Measurements from ENCODE around the gene CORO6. TPM values are rescaled to one million over a fixed set of nuclear protein-coding genes. Genes with fewer than 3 reads are reported as not detected.

Gene CORO6
- total and polyA plus RNA-seq, 2 donors (not counting 1 experiment from before 2014, with no cell fraction given), result 1.4 to 4.0 TPM

- H3K4me2 ChIP-seq (replicated peaks; ENCODE audit: low read depth, low read length, poor library complexity, severe bottlenecking), result no peak overlapping the region
- H3K36me3 ChIP-seq (replicated peaks in 1 of 2; ENCODE audit: control extremely low read depth in 1 of 2, control insufficient read depth in 1 of 2, extremely low read depth in 1 of 2, insufficient read depth in 2 of 2, low read length in 1 of 2), result peaks cover 29 to 48% of the 10 kb centered on the region in 2 experiments
- 84% methylated on average over 3 of the region's 7 CpGs for WGBS (ENCODE audit: insufficient coverage)
- Mint-ChIP-seq H3K27ac (peak overlapping the region; percentile 65), H3K4me3 (no peak overlapping the region), H3K9me3 (ENCODE audit: insufficient read depth) (no peaks in the 10 kb centered on the region), H3K27me3 (no peaks in the 10 kb centered on the region), H3K4me1 (peaks cover 32% of the 10 kb centered on the region)
- no peak for DNase-seq
- H3K27ac ChIP-seq (ENCODE audit: low read length in 2 of 2), result peak overlapping the region in 1 of 2 donors; percentile 64
- peaks cover 15 to 19% of the 10 kb centered on the region in 2 donors for H3K4me1 ChIP-seq (ENCODE audit: control insufficient read depth in 2 of 2, insufficient read depth in 2 of 2, low read length in 2 of 2)
- H3K9ac ChIP-seq (ENCODE audit: low read length), result no peak overlapping the region
- POLR2A ChIA-PET, result interaction anchor here (0.8 kb wide), 1 partner anchor 74 kb away, joined by 7 read pairs; no protein-coding TSS in a partner anchor
- no peaks in the 10 kb centered on the region for H3K27me3 ChIP-seq (replicated peaks in 1 of 4; ENCODE audit: control extremely low read depth in 1 of 4, control insufficient read depth in 3 of 4, insufficient read depth in 4 of 4, low read length in 3 of 4)
- CTCF ChIA-PET, result interaction anchor here (0.6 to 11.9 kb wide), 12 partner anchors 13 to 464 kb away, joined by 3 to 196 read pairs (median 4); no protein-coding TSS in a partner anchor
- TF ChIP-seq EZH2 (IDR thresholded peaks at IDR 0.05; ENCODE audit: borderline replicate concordance, insufficient read depth, low read depth, low read length, poor library complexity, severe bottlenecking), result no peak
- TF ChIP-seq CTCF (IDR thresholded peaks at IDR 0.05), result no peak
- peaks cover 7% of the 10 kb centered on the region for H4K20me1 ChIP-seq (ENCODE audit: control insufficient read depth, insufficient read depth, low read length, poor library complexity, severe bottlenecking)
- no peaks in the 10 kb centered on the region for H3K9me3 ChIP-seq (ENCODE audit: control extremely low read depth in 1 of 3, control insufficient read depth in 2 of 3, insufficient read depth in 1 of 3, low read length in 2 of 3)
- ATAC-seq (ENCODE audit: low read depth), result no peak
- H3K4me3 ChIP-seq (ENCODE audit: control extremely low read depth in 1 of 5, extremely low read depth in 1 of 5, insufficient read depth in 1 of 5, low read depth in 2 of 5, low read length in 4 of 5), result no peak overlapping the region
- intact Hi-C loops (cut with micrococcal nuclease), result no loop called here
- peaks cover 31% of the 10 kb centered on the region for H3K79me2 ChIP-seq (ENCODE audit: control insufficient read depth, insufficient read depth, low read length)
- no peak overlapping the region for H2AFZ ChIP-seq (ENCODE audit: insufficient read depth, low read depth, low read length, poor library complexity, severe bottlenecking)
Measured at GRCh38 chr17:29640981-29641642, 18.4 kb upstream of the CORO6 start.

GRCh38 chr17:29640413-29640812, 17.7 kb upstream of the CORO6 start:
- TF ChIP-seq EZH2 (IDR thresholded peaks at IDR 0.05; ENCODE audit: borderline replicate concordance, insufficient read depth, low read depth, low read length, poor library complexity, severe bottlenecking) (no peak), CTCF (IDR thresholded peaks at IDR 0.05) (no peak)
- no peaks in the 10 kb centered on the region for H3K27me3 Mint-ChIP-seq
- no peak overlapping the region for H3K9ac ChIP-seq (ENCODE audit: low read length)
- no peak overlapping the region for H2AFZ ChIP-seq (ENCODE audit: insufficient read depth, low read depth, low read length, poor library complexity, severe bottlenecking)
- H3K4me2 ChIP-seq (replicated peaks; ENCODE audit: low read depth, low read length, poor library complexity, severe bottlenecking), result no peak overlapping the region
- no peaks in the 10 kb centered on the region for H3K9me3 ChIP-seq (ENCODE audit: control extremely low read depth in 1 of 3, control insufficient read depth in 2 of 3, insufficient read depth in 1 of 3, low read length in 2 of 3)
- CTCF ChIA-PET, result interaction anchor here (0.9 to 11.9 kb wide), 15 partner anchors 15 to 381 kb away, joined by 3 to 196 read pairs (median 7); partner anchors contain the start of gene SSH2
- DNase-seq (no peak), ATAC-seq (ENCODE audit: low read depth) (no peak)
- H4K20me1 ChIP-seq (ENCODE audit: control insufficient read depth, insufficient read depth, low read length, poor library complexity, severe bottlenecking), result peaks cover 7% of the 10 kb centered on the region
- H3K27me3 ChIP-seq (replicated peaks in 1 of 4; ENCODE audit: control extremely low read depth in 1 of 4, control insufficient read depth in 3 of 4, insufficient read depth in 4 of 4, low read length in 3 of 4), result no peaks in the 10 kb centered on the region
- H3K79me2 ChIP-seq (ENCODE audit: control insufficient read depth, insufficient read depth, low read length), result peaks cover 35% of the 10 kb centered on the region
- peaks cover 15 to 19% of the 10 kb centered on the region in 2 donors for H3K4me1 ChIP-seq (ENCODE audit: control insufficient read depth in 2 of 2, insufficient read depth in 2 of 2, low read length in 2 of 2)
- H3K4me1 Mint-ChIP-seq, result peaks cover 32% of the 10 kb centered on the region
- 12% methylated on average over 1 of the region's 2 CpGs for WGBS (ENCODE audit: insufficient coverage)
- POLR2A ChIA-PET, result interaction anchor here (1.8 kb wide), 1 partner anchor 22 kb away, joined by 5 read pairs; no protein-coding TSS in a partner anchor
- peak overlapping the region; percentile 65 for H3K27ac Mint-ChIP-seq
- H3K9me3 Mint-ChIP-seq (ENCODE audit: insufficient read depth), result no peaks in the 10 kb centered on the region
- H3K36me3 ChIP-seq (replicated peaks in 1 of 2; ENCODE audit: control extremely low read depth in 1 of 2, control insufficient read depth in 1 of 2, extremely low read depth in 1 of 2, insufficient read depth in 2 of 2, low read length in 1 of 2), result peaks cover 30 to 48% of the 10 kb centered on the region in 2 experiments
- no peak overlapping the region for H3K4me3 ChIP-seq (ENCODE audit: control extremely low read depth in 1 of 5, extremely low read depth in 1 of 5, insufficient read depth in 1 of 5, low read depth in 2 of 5, low read length in 4 of 5)
- H3K27ac ChIP-seq (ENCODE audit: low read length in 2 of 2), result peak overlapping the region in 1 of 2 donors; percentile 64
- intact Hi-C loops (cut with micrococcal nuclease), result no loop called here
- no peak overlapping the region for H3K4me3 Mint-ChIP-seq
